K562 (cell line): ENCODE measurements around the gene KLHL30. TPM values are rescaled to one million over a fixed set of nuclear protein-coding genes. Genes with fewer than 3 reads are reported as not detected.

Source experiments
- ATAC-seq: fragments of 200-7000 bp; cut with Tn5 transposase; 3 replicates; pipeline ENCODE4 v1.9.1; 2020; ENCODE audit warnings: moderate library complexity
- BruUV-seq: library from RNA; stranded (reverse); fragments of 400-500 nt; replicated peaks from 2 replicates; lab custom pipeline; 2021; lab: Mats Ljungman, UMichigan
- CTCF ChIA-PET: fragments of 300-600 bp; formaldehyde crosslinking; extraction: SDS; loops from one replicate; lab custom pipeline; 2021; ENCODE audit warnings: low intra/inter-chr PET ratio; lab: Yijun Ruan, JAX
- POLR2A ChIA-PET: fragments of 300-600, 350-650 bp; sonication (Branson Sonifier 250); formaldehyde crosslinking; extraction: SDS; loops from one replicate; lab custom pipeline; 2021; ENCODE audit warnings: antibody characterized with exemption, inconsistent platforms; lab: Yijun Ruan, JAX
- DNase-seq, 4 experiments: peaks; one replicate each; pipeline versions ENCODE4 v3.0.0 to v3.0.0-alpha.2; 2011 to 2018; ENCODE audit warnings: low spot score in 3 of 4, mixed read lengths in 3 of 4; ENCODE audit errors: extremely low read depth in 1 of 4
- FAIRE-seq: peaks from 2 replicates; lab custom pipeline; 2011; peaks lifted over from hg19 to GRCh38; lab: Jason Lieb, UNC
- H2AFZ ChIP-seq: 2 replicates; pipeline ENCODE4 v1.6.0; 2011; ENCODE audit warnings: low read depth, low read length, control low read depth, inconsistent platforms
- H3K27ac ChIP-seq: fragments of 200-600 bp; 3 replicates; pipeline ENCODE4 v1.8.0; 2011; ENCODE audit warnings: low read depth, mild to moderate bottlenecking, control low read depth, inconsistent platforms, low read length, moderate library complexity, mixed read lengths; ENCODE audit errors: extremely low read depth
- H3K27me3 ChIP-seq, 2 experiments: fragments of 300-600 bp in 1 of 2; 2 replicates in 1 of 2; 3 replicates in 1 of 2; pipeline versions ENCODE4 v1.6.0 to v1.8.0; 2011; ENCODE audit warnings: inconsistent platforms in 2 of 2, low read length in 2 of 2, mild to moderate bottlenecking in 1 of 2, mixed read lengths in 1 of 2, moderate library complexity in 1 of 2; ENCODE audit not compliant: control insufficient read depth in 2 of 2, insufficient read depth in 2 of 2
- H3K36me3 ChIP-seq: fragments of 300-600 bp; 3 replicates; pipeline ENCODE4 v1.8.0; 2011; ENCODE audit warnings: mild to moderate bottlenecking, low read length, inconsistent platforms; ENCODE audit not compliant: control insufficient read depth, insufficient read depth
- H3K4me1 ChIP-seq, 2 experiments: fragments of 200-600 bp in 1 of 2; replicated peaks in 1 of 2; 2 replicates in 1 of 2; 3 replicates in 1 of 2; pipeline versions ENCODE4 v1.5.1 to v1.8.0; 2011; ENCODE audit warnings: inconsistent platforms in 2 of 2, low read length in 2 of 2, mild to moderate bottlenecking in 1 of 2, mixed read lengths in 1 of 2, moderate library complexity in 1 of 2; ENCODE audit not compliant: control insufficient read depth in 2 of 2, insufficient read depth in 2 of 2
- H3K4me2 ChIP-seq: 2 replicates; pipeline ENCODE4 v1.6.1; 2011; ENCODE audit warnings: low read length, control low read depth, inconsistent platforms, mixed read lengths; ENCODE audit not compliant: insufficient read depth
- H3K4me3 ChIP-seq: fragments of 200-600 bp; sonication (generic), shearing (Covaris generic); 2 replicates; pipeline ENCODE4 v1.5.1; 2016; ENCODE audit warnings: control low read depth, inconsistent platforms
- H3K79me2 ChIP-seq: fragments of 200-600 bp; 3 replicates; pipeline ENCODE4 v1.8.0; 2011; ENCODE audit warnings: low read length, inconsistent platforms; ENCODE audit not compliant: control insufficient read depth, insufficient read depth
- H3K9ac ChIP-seq, 2 experiments: 2 replicates each; pipeline versions ENCODE4 v1.6.0 to v1.6.1; 2011; ENCODE audit warnings: low read depth in 2 of 2, low read length in 2 of 2, control low read depth in 1 of 2, inconsistent platforms in 1 of 2, mild to moderate bottlenecking in 1 of 2, mixed read lengths in 1 of 2; ENCODE audit not compliant: insufficient read depth in 1 of 2
- H3K9me1 ChIP-seq: one replicate; pipeline ENCODE4 v1.6.0; 2011; ENCODE audit warnings: inconsistent platforms, mild to moderate bottlenecking, low read length, moderate library complexity; ENCODE audit not compliant: control insufficient read depth, insufficient read depth
- H3K9me3 ChIP-seq: replicated peaks from 2 replicates; pipeline ENCODE4 v1.5.1; 2011; ENCODE audit warnings: low read depth, low read length, inconsistent platforms; ENCODE audit not compliant: control insufficient read depth, insufficient read depth
- H4K20me1 ChIP-seq: replicated peaks from 2 replicates; pipeline ENCODE4 v1.6.1; 2011; ENCODE audit warnings: low read length, inconsistent platforms, mixed read lengths; ENCODE audit not compliant: control insufficient read depth, insufficient read depth
- CBX2 ChIP-seq: fragments of 200-600 bp; sonication (generic); IDR thresholded peaks from one replicate; pipeline ENCODE4 v1.6.1; 2012; ENCODE audit warnings: mild to moderate bottlenecking, low read length, inconsistent platforms; ENCODE audit not compliant: insufficient read depth, poor library complexity, severe bottlenecking
- FOXP4 ChIP-seq: sonication (generic); formaldehyde crosslinking; IDR thresholded peaks from 2 replicates; pipeline ENCODE4 v1.8.0; 2022; ENCODE audit warnings: mild to moderate bottlenecking, missing genetic modification reagents, borderline replicate concordance
- HDAC2 ChIP-seq: fragments of 450-650 bp; IDR thresholded peaks from 2 replicates; pipeline ENCODE4 v1.6.1; 2016; ENCODE audit warnings: mild to moderate bottlenecking
- HMG20A ChIP-seq: fragments of 450-650 bp; formaldehyde crosslinking; conservative IDR thresholded peaks from 2 replicates; pipeline ENCODE4 v1.4.0; 2020; ENCODE audit warnings: mild to moderate bottlenecking, mixed read lengths
- LARP7 ChIP-seq: fragments of 450-650 bp; IDR thresholded peaks from 2 replicates; pipeline ENCODE4 v1.6.1; 2016
- MEIS2 ChIP-seq: fragments of 450-650 bp; IDR thresholded peaks from 2 replicates; pipeline ENCODE4 v1.6.1; 2014; ENCODE audit warnings: mild to moderate bottlenecking; ENCODE audit not compliant: partially characterized antibody
- MLX ChIP-seq, 2 experiments: fragments of 450-650 bp in 1 of 2; sonication (generic) in 1 of 2; formaldehyde crosslinking; conservative IDR thresholded peaks; 2 replicates each; pipeline versions ENCODE4 v1.4.0 to v1.8.1; 2020 to 2022; ENCODE audit warnings: mild to moderate bottlenecking in 1 of 2, missing genetic modification reagents in 1 of 2
- NR2C2 ChIP-seq, 2 experiments: fragments of 200-800 bp in 1 of 2; sonication (Bioruptor generic) in 1 of 2; sonication (generic) in 1 of 2; formaldehyde crosslinking in 1 of 2; IDR thresholded peaks; 2 replicates each; pipeline versions ENCODE4 v1.6.1 to v1.8.0; 2016 to 2022; ENCODE audit warnings: mild to moderate bottlenecking in 1 of 2, missing compliant biosample characterization in 1 of 2, missing genetic modification characterization in 1 of 2, missing genetic modification reagents in 1 of 2
- NUFIP1 ChIP-seq: fragments of 450-650 bp; IDR thresholded peaks from 2 replicates; pipeline ENCODE4 v1.6.1; 2018; ENCODE audit not compliant: partially characterized antibody
- PTTG1 ChIP-seq: fragments of 450-650 bp; IDR thresholded peaks from 2 replicates; pipeline ENCODE4 v1.6.1; 2016; ENCODE audit warnings: low read depth, mild to moderate bottlenecking, missing genetic modification characterization, missing compliant biosample characterization
- RNF2 ChIP-seq: sonication (generic); IDR thresholded peaks from 2 replicates; pipeline ENCODE4 v1.6.1; 2016
- TAL1 ChIP-seq: fragments of 450-650 bp; IDR thresholded peaks from 2 replicates; pipeline ENCODE4 v1.6.1; 2016; ENCODE audit warnings: mild to moderate bottlenecking
- TOE1 ChIP-seq, 2 experiments: fragments of 450-650 bp in 1 of 2; sonication (generic) in 1 of 2; formaldehyde crosslinking in 1 of 2; IDR thresholded peaks; 2 replicates each; pipeline versions ENCODE4 v1.7.1 to v1.8.0; 2016 to 2022; ENCODE audit warnings: borderline replicate concordance in 2 of 2, mild to moderate bottlenecking in 2 of 2, antibody characterized with exemption in 1 of 2, inconsistent platforms in 1 of 2, low read depth in 1 of 2, missing genetic modification reagents in 1 of 2, moderate library complexity in 1 of 2
- TRIM28 ChIP-seq: fragments of 450-650 bp; IDR thresholded peaks from 2 replicates; pipeline ENCODE4 v1.6.1; 2017
- ZC3H8 ChIP-seq: fragments of 450-650 bp; IDR thresholded peaks from 2 replicates; pipeline ENCODE4 v1.6.1; 2017
- ZNF134 ChIP-seq: fragments of 250-450 bp; sonication (Bioruptor Pico); conservative IDR thresholded peaks from 2 replicates; pipeline ENCODE4 v1.4.0; 2020
- ZNF347 ChIP-seq: fragments of 450-650 bp; formaldehyde crosslinking; IDR thresholded peaks from 2 replicates; pipeline ENCODE4 v1.4.0; 2020; ENCODE audit warnings: low read depth, mild to moderate bottlenecking, moderate library complexity
- ZNF696 ChIP-seq: fragments of 250-450 bp; sonication (Bioruptor Pico); conservative IDR thresholded peaks from 2 replicates; pipeline ENCODE4 v1.4.0; 2020; ENCODE audit warnings: mild to moderate bottlenecking, moderate library complexity
- WGBS: fragments of 100-300 bp; shearing (Covaris generic); methylation state at CpG from one replicate; pipeline ENCODE4 v1.1.6; 2016; ENCODE audit warnings: low coverage, mixed read lengths; ENCODE audit not compliant: insufficient coverage; ENCODE audit errors: missing lambda C conversion rate; 5-methylcytosine and 5-hydroxymethylcytosine counted together
- in situ Hi-C: fragments of 300-500 bp; cut with MboI; formaldehyde crosslinking; loops from 4 replicates; pipeline ENCODE4 v1.15.0; 2018; ENCODE audit warnings: inconsistent platforms, mixed read lengths
- intact Hi-C: fragments of 100-400 bp; cut with micrococcal nuclease; formaldehyde crosslinking; loops from 2 replicates; pipeline ENCODE4 v1.14.2; 2022
- polyA plus RNA-seq, 8 experiments: library from polyadenylated mRNA; depleted of rRNA in 4 of 8; stranded (reverse) in 5 of 8; unstranded in 3 of 8; fragments of >200 nt; fragmentation: Nextera tagmentation in 2 of 8; fragmentation: Illumina TruSeq in 1 of 8; extraction: Ambion mirVana in 2 of 8; extraction: Trizol in 1 of 8; gene quantifications; 2 replicates each; pipeline versions ENCODE4 v1.2.1 to v1.2.3, GENCODE V29; 2011 to 2014; ENCODE audit warnings: inconsistent platforms in 1 of 8, missing spikeins in 1 of 8
- total RNA-seq, 7 experiments: library from RNA; depleted of rRNA in 6 of 7; stranded (reverse); fragments of >200 nt in 6 of 7; fragmentation: Illumina TruSeq in 2 of 7; extraction: Trizol in 2 of 7; gene quantifications; 2 replicates each; pipeline versions ENCODE4 v1.2.1 to v1.2.3, GENCODE V29; 2011 to 2021; ENCODE audit warnings: low replicate concordance in 1 of 7
- TF ChIP-seq, protein P1 (sequence below): fragments of 450-650 bp; formaldehyde crosslinking; IDR thresholded peaks from 2 replicates; pipeline ENCODE4 v1.4.0; 2020; ENCODE audit warnings: mild to moderate bottlenecking, moderate library complexity

KLHL30 gene
- total and polyA plus RNA-seq, 9 of the 15 experiments (the other 6 are each of a cell fraction or from before 2014, with no cell fraction given): 0.04 TPM; not detected in 8

DNA sequence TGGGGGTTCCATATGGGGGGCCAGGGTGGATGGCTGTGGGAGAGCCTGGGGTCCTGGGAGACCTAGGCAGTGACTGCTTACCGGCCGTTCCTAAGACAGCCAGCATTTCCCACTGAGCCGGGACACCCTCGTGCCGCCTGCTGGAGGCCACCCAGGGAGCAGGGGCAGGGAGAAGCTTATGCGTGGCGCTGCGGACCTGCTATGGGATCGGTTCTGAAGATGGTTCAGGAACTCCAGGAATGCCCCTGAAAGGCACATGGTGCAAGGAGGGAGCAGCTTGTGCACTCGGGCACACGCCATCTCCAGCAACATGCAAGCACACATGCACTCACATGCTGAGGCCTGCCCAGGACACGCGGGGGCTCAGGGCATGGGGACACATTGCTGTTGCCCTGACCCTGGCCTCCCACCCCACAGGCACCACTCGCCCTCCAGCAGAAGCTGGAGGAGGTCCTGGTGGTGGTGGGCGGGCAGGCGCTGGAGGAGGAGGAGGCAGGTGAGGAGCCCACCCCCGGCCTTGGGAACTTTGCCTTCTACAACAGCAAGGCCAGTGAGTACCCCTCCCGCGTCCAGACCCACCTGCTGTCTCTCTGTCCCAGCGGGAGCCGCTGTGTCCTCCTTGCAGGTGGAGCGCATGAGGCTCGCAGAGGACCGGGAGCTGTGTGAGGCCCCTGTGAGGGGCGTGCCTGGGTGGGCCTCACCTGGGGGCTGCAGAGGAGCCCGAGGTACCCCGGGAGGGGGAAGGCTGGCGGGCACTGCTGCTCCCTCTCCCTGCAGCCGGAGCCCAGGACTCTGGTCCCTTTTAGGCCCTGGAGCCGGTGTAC is 4.1 kb downstream of the KLHL30 start:
- DNase-seq: no peak
- ChIA-PET CTCF (no interaction called here), POLR2A (no interaction called here)
- WGBS: 33% methylated on average over 16 of the region's 30 CpGs
- H3K27me3 ChIP-seq: peaks cover 0 to 5% of the 10 kb centered on the region in 2 experiments; a peak in 2 of 5 replicates
- H4K20me1 ChIP-seq: peaks cover 2% of the 10 kb centered on the region; the same call in 1 of the 2 replicates
- no peak for FAIRE-seq
- peak overlapping the region in 1 of 2 experiments; percentile 26; a peak in 1 of 4 replicates for H3K9ac ChIP-seq
- H2AFZ ChIP-seq: no peak overlapping the region
- intact Hi-C loops (no loop called here), in situ Hi-C loops (no loop called here)
- no peaks in the 10 kb centered on the region for H3K36me3 ChIP-seq
- no peak overlapping the region for H3K27ac ChIP-seq
- H3K9me1 ChIP-seq: no peaks in the 10 kb centered on the region
- no peaks in the 10 kb centered on the region for H3K79me2 ChIP-seq
- no peak overlapping the region for H3K4me3 ChIP-seq
- peaks cover 6 to 62% of the 10 kb centered on the region in 2 experiments; a peak in 4 of 5 replicates for H3K4me1 ChIP-seq
- ATAC-seq: no peak
- H3K4me2 ChIP-seq: no peak overlapping the region
- TF ChIP-seq FOXP4 (CRISPR knock-in tag): no peak
- no peak for TF ChIP-seq TAL1
- TF ChIP-seq MLX (CRISPR knock-in tag; conservative IDR thresholded peaks at IDR 0.05): no peak
- TF ChIP-seq PTTG1 (tag): no peak
- TF ChIP-seq RNF2: no peak
- TF ChIP-seq TOE1 (IDR thresholded peaks at IDR 0.05; ENCODE audit: borderline replicate concordance): no peak
- TF ChIP-seq TOE1 (CRISPR knock-in tag; IDR thresholded peaks at IDR 0.05; ENCODE audit: borderline replicate concordance, low read depth): no peak
- TF ChIP-seq, protein P1, sequence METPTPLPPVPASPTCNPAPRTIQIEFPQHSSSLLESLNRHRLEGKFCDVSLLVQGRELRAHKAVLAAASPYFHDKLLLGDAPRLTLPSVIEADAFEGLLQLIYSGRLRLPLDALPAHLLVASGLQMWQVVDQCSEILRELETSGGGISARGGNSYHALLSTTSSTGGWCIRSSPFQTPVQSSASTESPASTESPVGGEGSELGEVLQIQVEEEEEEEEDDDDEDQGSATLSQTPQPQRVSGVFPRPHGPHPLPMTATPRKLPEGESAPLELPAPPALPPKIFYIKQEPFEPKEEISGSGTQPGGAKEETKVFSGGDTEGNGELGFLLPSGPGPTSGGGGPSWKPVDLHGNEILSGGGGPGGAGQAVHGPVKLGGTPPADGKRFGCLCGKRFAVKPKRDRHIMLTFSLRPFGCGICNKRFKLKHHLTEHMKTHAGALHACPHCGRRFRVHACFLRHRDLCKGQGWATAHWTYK (CRISPR knock-in tag): no peak
- no peak for TF ChIP-seq NR2C2 (CRISPR knock-in tag; IDR thresholded peaks at IDR 0.05)
- no peak for TF ChIP-seq NR2C2 (tag; IDR thresholded peaks at IDR 0.05)
- TF ChIP-seq HDAC2: no peak
- TF ChIP-seq ZNF696 (CRISPR knock-in tag): no peak
- no peak for TF ChIP-seq ZNF134 (CRISPR knock-in tag)
- no peak for TF ChIP-seq ZC3H8
- TF ChIP-seq NUFIP1: no peak
- no peak for TF ChIP-seq TRIM28
- no peak for TF ChIP-seq MEIS2
- no peak for TF ChIP-seq ZNF347
- no peak for TF ChIP-seq CBX2
- TF ChIP-seq HMG20A (CRISPR knock-in tag): no peak
- no peak for TF ChIP-seq LARP7
- no TSS peak for BruUV-seq
- no peaks in the 10 kb centered on the region for H3K9me3 ChIP-seq
